ENCODE data around the gene SRPX.

- TF ChIP-seq POLR2A (IDR thresholded peaks at IDR 0.05), result no peak
- TF ChIP-seq, protein P1, sequence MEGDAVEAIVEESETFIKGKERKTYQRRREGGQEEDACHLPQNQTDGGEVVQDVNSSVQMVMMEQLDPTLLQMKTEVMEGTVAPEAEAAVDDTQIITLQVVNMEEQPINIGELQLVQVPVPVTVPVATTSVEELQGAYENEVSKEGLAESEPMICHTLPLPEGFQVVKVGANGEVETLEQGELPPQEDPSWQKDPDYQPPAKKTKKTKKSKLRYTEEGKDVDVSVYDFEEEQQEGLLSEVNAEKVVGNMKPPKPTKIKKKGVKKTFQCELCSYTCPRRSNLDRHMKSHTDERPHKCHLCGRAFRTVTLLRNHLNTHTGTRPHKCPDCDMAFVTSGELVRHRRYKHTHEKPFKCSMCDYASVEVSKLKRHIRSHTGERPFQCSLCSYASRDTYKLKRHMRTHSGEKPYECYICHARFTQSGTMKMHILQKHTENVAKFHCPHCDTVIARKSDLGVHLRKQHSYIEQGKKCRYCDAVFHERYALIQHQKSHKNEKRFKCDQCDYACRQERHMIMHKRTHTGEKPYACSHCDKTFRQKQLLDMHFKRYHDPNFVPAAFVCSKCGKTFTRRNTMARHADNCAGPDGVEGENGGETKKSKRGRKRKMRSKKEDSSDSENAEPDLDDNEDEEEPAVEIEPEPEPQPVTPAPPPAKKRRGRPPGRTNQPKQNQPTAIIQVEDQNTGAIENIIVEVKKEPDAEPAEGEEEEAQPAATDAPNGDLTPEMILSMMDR (IDR thresholded peaks at IDR 0.05), result no peak
Measured at GRCh38 chrX:38102240-38102639, 118.4 kb downstream of the SRPX start.
